Gastroesophageal sphincter (tissue), 4 donors: ENCODE data around the gene GSTM5. TPM values are rescaled to one million over a fixed set of nuclear protein-coding genes. Genes with fewer than 3 reads are reported as not detected.
"Not testable (repeated sequence)": the region's sequence is repeated elsewhere in the genome, so short reads cannot be mapped to it uniquely, and the experiment has no call there.

Source experiments
- ATAC-seq: fragments of 150-250 bp; one replicate; pipeline ENCODE4 v1.9.1; 2016; ENCODE audit warnings: mild to moderate bottlenecking, moderate library complexity
- H3K27ac ChIP-seq, 4 donors: fragments of 200-600 bp; sonication (generic) in 3 of 4; 1 replicate in 3 of 4; 2 replicates in 1 of 4; pipeline ENCODE4 v1.5.1; 2016 to 2019
- H3K27me3 ChIP-seq: fragments of 200-600 bp; sonication (generic); one replicate; pipeline ENCODE4 v1.5.1; 2019
- H3K36me3 ChIP-seq, 2 donors: fragments of 200-600 bp; sonication (generic); one replicate each; pipeline ENCODE4 v1.5.1; 2019; ENCODE audit warnings: control low read depth in 1 of 2
- H3K4me1 ChIP-seq, 3 donors: fragments of 200-600 bp; sonication (generic); 1 replicate in 2 of 3; 2 replicates in 1 of 3; pipeline ENCODE4 v1.5.1; 2016 to 2019; ENCODE audit warnings: control low read depth in 2 of 3
- H3K4me3 ChIP-seq, 2 donors: fragments of 200-600 bp; sonication (generic); one replicate each; pipeline ENCODE4 v1.5.1; 2019; ENCODE audit warnings: mild to moderate bottlenecking in 1 of 2, moderate library complexity in 1 of 2
- H3K9me3 ChIP-seq, 3 donors: fragments of 200-600 bp; sonication (generic); one replicate each; pipeline ENCODE4 v1.5.1; 2017 to 2019; ENCODE audit warnings: control low read depth in 2 of 3
- CTCF ChIP-seq, 4 experiments: fragments of 200-600 bp in 2 of 4; fragments of 450-650 bp in 2 of 4; sonication (generic) in 1 of 4; IDR thresholded peaks; one replicate each; pipeline ENCODE4 v1.5.1; 2017 to 2019; ENCODE audit warnings: antibody characterized with exemption in 4 of 4, mild to moderate bottlenecking in 2 of 4, moderate library complexity in 2 of 4
- EP300 ChIP-seq: sonication (generic); formaldehyde crosslinking; IDR thresholded peaks from one replicate; pipeline ENCODE4 v1.6.1; 2017; ENCODE audit warnings: antibody characterized with exemption, mild to moderate bottlenecking
- POLR2A ChIP-seq, 2 donors: fragments of 450-650 bp; IDR thresholded peaks; one replicate each; pipeline ENCODE4 v1.6.1; 2017; ENCODE audit warnings: antibody characterized with exemption in 2 of 2, mild to moderate bottlenecking in 2 of 2, moderate library complexity in 1 of 2
- POLR2AphosphoS5 ChIP-seq: sonication (generic); formaldehyde crosslinking; IDR thresholded peaks from one replicate; pipeline ENCODE4 v1.6.1; 2017; ENCODE audit warnings: antibody characterized with exemption
- WGBS, 2 donors: methylation state at CpG; one replicate each; pipeline ENCODE4 v1.1.5; 2018; ENCODE audit warnings: low coverage in 1 of 2; 5-methylcytosine and 5-hydroxymethylcytosine counted together
- total RNA-seq, 4 donors: library from RNA; depleted of rRNA; stranded (reverse); fragments of >200 nt; gene quantifications; one replicate each; pipeline ENCODE4 v1.1.0, GENCODE V29; 2016

The GSTM5 gene
- total RNA-seq, 4 donors from 2014 or later = 2.7 to 9.2 (median 6.3) TPM

DNA sequence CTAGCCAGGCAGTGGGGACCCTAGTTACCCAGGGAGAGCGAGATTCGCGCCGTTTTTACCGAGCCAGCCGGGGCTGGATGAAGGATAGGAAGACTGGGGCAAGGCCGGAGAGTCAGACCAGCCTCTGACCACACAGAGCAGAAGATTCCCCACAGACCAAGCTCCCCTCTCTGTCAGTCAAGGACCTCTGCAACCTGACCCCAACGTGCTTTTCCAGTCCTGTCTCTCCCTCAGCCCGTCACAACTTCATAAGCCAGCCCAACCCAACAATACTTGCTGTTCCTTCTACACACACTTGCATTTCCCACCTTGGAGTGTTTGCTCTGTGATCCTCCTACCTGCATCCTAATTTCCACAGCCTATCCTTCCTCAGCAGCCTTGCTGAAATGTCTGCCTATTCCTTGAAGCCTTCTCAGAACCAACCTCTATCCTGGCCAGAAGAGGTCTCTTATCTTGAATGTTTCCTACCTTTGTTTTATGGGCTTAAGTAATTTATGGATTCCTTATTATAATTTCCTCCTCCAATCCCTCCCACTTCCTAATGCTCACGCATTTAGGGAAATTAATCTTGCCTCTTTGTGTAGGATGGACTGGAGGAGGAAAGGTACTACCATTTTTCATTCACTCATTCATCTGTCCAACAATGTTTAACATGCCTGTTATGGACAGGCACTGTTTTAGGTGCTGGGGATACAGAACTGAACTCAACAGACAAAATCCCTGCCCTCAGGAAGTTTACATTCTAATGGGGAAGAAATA, 28.7 kb downstream of the GSTM5 start, which contains the start of gene GSTM3:
Gene GSTM3 (minus strand): TSS at position 424 of the 759 bp plus-strand sequence. CDS start 751 bp downstream, outside the sequence.
- TF ChIP-seq CTCF (IDR thresholded peaks at IDR 0.05) (no peak), POLR2A (IDR thresholded peaks at IDR 0.05) (no peak), EP300 (no peak), POLR2AphosphoS5 (no peak)

GRCh38 chr1:109748311-109748710, 36.3 kb downstream of the GSTM5 start:
- H3K27ac ChIP-seq, H3K36me3 ChIP-seq, H3K9me3 ChIP-seq, H3K4me1 ChIP-seq, ATAC-seq, H3K4me3 ChIP-seq, H3K27me3 ChIP-seq: not testable (repeated sequence)
- WGBS, 2 donors = 65% methylated on average over 5 of the region's 10 CpGs; no CpG with 5 or more reads in 1 of the 2 donors

More for the DNA sequence above, 28.7 kb downstream of the GSTM5 start, which contains the start of gene GSTM3:
- no peaks in the 10 kb centered on the region for H3K27me3 ChIP-seq
- H3K36me3 ChIP-seq = peaks cover 0 to 21% of the 10 kb centered on the region in 2 donors
- WGBS, 2 donors = 0 to 6% methylated on average over 3 to 9 of the region's 10 CpGs
- no peaks in the 10 kb centered on the region for H3K9me3 ChIP-seq
- H3K4me1 ChIP-seq = peaks cover 0 to 22% (median 0%) of the 10 kb centered on the region in 3 donors
- H3K27ac ChIP-seq = peak within 1 kb of the TSS; percentile 47 to 86 (median 80)
- ATAC-seq = peak; percentile 54
- peak within 1 kb of the TSS; percentile 72 to 87 for H3K4me3 ChIP-seq

DNA sequence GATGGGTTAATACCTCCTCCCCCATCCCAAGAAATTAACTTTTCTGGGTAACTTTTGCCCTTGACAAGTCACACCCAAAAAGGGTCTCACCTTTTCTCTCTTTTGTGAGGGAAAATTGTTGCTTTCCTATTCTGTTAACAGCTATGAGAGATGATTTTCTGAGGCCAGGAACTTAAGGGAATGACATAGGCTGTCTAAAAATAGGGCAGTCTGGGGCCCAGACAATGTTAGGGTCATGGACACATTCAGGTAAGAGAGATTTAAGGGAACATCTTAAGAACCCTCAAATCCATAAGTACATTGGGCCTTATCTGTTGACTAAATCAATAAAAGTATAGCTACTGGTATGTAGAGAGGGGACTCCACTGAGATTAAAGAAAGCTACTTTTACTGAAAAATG, 37.2 kb downstream of the GSTM5 start:
- Histone ChIP-seq H3K4me1 (no peaks in the 10 kb centered on the region), H3K27me3 (no peaks in the 10 kb centered on the region), H3K27ac (no peak overlapping the region), H3K9me3 (no peaks in the 10 kb centered on the region), H3K36me3 (no peaks in the 10 kb centered on the region), H3K4me3 (no peak overlapping the region)
- no peak for TF ChIP-seq EP300
- TF ChIP-seq POLR2AphosphoS5 = no peak
- no peak for TF ChIP-seq CTCF (IDR thresholded peaks at IDR 0.05)
- ATAC-seq = no peak

GRCh38 chr1:109750241-109750882, 38.3 kb downstream of the GSTM5 start:
- H3K4me1 ChIP-seq = no peaks in the 10 kb centered on the region
- ATAC-seq = no peak
- H3K27me3 ChIP-seq = no peaks in the 10 kb centered on the region
- 94 to 100% methylated on average over 1 to 2 of the region's 11 CpGs for WGBS, 2 donors
- H3K9me3 ChIP-seq = no peaks in the 10 kb centered on the region
- no peak overlapping the region for H3K4me3 ChIP-seq
- no peak for TF ChIP-seq POLR2A (IDR thresholded peaks at IDR 0.05)
- TF ChIP-seq CTCF (IDR thresholded peaks at IDR 0.05) = no peak
- no peak for TF ChIP-seq POLR2AphosphoS5
- no peak for TF ChIP-seq EP300
- no peaks in the 10 kb centered on the region for H3K36me3 ChIP-seq
- no peak overlapping the region for H3K27ac ChIP-seq

DNA sequence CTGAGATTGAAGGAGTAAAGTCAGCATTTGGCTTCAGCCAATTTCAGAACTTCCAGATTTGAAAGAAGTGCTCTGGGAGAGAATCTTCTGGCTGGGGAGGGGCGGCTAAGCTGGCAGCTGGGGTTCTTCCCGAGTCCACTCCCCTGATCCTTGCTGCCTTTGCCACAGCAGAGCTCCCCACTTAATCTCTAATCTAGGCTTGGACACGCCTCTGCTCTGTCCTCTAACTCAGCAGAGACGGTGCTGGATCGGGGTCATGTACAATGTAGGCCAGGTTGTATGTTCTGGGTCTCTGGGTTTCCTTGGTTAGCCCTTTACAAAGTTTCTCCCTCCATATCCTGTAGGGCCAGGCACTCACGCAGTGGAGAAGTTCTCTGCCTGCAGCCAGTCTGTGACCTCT, 38.9 kb downstream of the GSTM5 start:
- Histone ChIP-seq H3K4me1 (no peaks in the 10 kb centered on the region), H3K4me3 (no peak overlapping the region), H3K9me3 (no peaks in the 10 kb centered on the region), H3K36me3 (no peaks in the 10 kb centered on the region), H3K27ac (no peak overlapping the region), H3K27me3 (no peaks in the 10 kb centered on the region)
- TF ChIP-seq POLR2A (IDR thresholded peaks at IDR 0.05) (no peak), POLR2AphosphoS5 (no peak)
- ATAC-seq = no peak
- WGBS, 2 donors = 89 to 100% methylated on average over 2 to 3 of the region's 6 CpGs
